Caco-2 (cell line): ENCODE data around the gene PCK2. TPM values are rescaled to one million over a fixed set of nuclear protein-coding genes. Genes with fewer than 3 reads are reported as not detected.

ENCODE experiments used
- BruUV-seq: library from RNA; stranded (reverse); fragments of 400-500 nt; replicated peaks from 2 replicates; lab custom pipeline; 2021; lab: Mats Ljungman, UMichigan
- CTCF ChIA-PET: fragments of 300-600 bp; sonication (Branson Sonifier 250); formaldehyde crosslinking; loops from one replicate; lab custom pipeline; 2022; ENCODE audit warnings: antibody characterized with exemption; lab: Charles Lee
- POLR2A ChIA-PET: fragments of 300-600 bp; sonication (Branson Sonifier 250); formaldehyde crosslinking; loops from one replicate; lab custom pipeline; 2022; ENCODE audit warnings: antibody characterized with exemption; lab: Charles Lee
- DNase-seq, 2 experiments: peaks; one replicate each; pipeline versions ENCODE4 v3.0.0 to v3.0.0-alpha.2; 2020 to 2022
- H3K27me3 ChIP-seq: replicated peaks from 2 replicates; pipeline ENCODE4 v1.6.0; 2011; ENCODE audit warnings: low read length; ENCODE audit not compliant: control insufficient read depth, insufficient read depth
- H3K36me3 ChIP-seq: 2 replicates; pipeline ENCODE4 v1.5.1; 2011; ENCODE audit warnings: low read length; ENCODE audit not compliant: control insufficient read depth, insufficient read depth
- H3K4me1 ChIP-seq: fragments of 250-450 bp; sonication (Bioruptor Pico); 2 replicates; pipeline ENCODE4 v1.5.1; 2020; ENCODE audit warnings: mild to moderate bottlenecking
- H3K4me3 ChIP-seq: 2 replicates; pipeline ENCODE4 v1.5.1; 2011; ENCODE audit warnings: low read depth, mild to moderate bottlenecking, control low read depth, low read length
- H3K9me3 ChIP-seq: fragments of 250-450 bp; sonication (Bioruptor Pico); 2 replicates; pipeline ENCODE4 v1.5.1; 2020; ENCODE audit warnings: mild to moderate bottlenecking, moderate library complexity
- H3K27ac Mint-ChIP-seq: one replicate; pipeline ENCODE4 v1.8.0; 2022; ENCODE audit warnings: mixed read lengths; ENCODE audit not compliant: unreplicated experiment
- H3K27me3 Mint-ChIP-seq: one replicate; pipeline ENCODE4 v1.8.0; 2022; ENCODE audit warnings: mixed read lengths; ENCODE audit not compliant: insufficient read depth, unreplicated experiment
- H3K36me3 Mint-ChIP-seq: one replicate; pipeline ENCODE4 v1.8.0; 2022; ENCODE audit warnings: mild to moderate bottlenecking, mixed read lengths; ENCODE audit not compliant: insufficient read depth, unreplicated experiment
- H3K4me1 Mint-ChIP-seq: one replicate; pipeline ENCODE4 v1.8.0; 2022; ENCODE audit warnings: low read depth, mixed read lengths; ENCODE audit not compliant: unreplicated experiment
- H3K4me3 Mint-ChIP-seq: one replicate; pipeline ENCODE4 v1.8.0; 2022; ENCODE audit warnings: mild to moderate bottlenecking, moderate library complexity, mixed read lengths; ENCODE audit not compliant: unreplicated experiment
- H3K9me3 Mint-ChIP-seq: one replicate; pipeline ENCODE4 v1.8.0; 2022; ENCODE audit warnings: mixed read lengths; ENCODE audit not compliant: unreplicated experiment
- CTCF ChIP-seq, 2 experiments: fragments of 200-600 bp in 1 of 2; IDR thresholded peaks; 1 replicate in 1 of 2; 2 replicates in 1 of 2; pipeline versions ENCODE4 v1.5.1 to v1.8.0; 2011 to 2022; ENCODE audit warnings: antibody characterized with exemption in 1 of 2, control low read depth in 1 of 2, inconsistent platforms in 1 of 2, low read depth in 1 of 2, low read length in 1 of 2, mild to moderate bottlenecking in 1 of 2, moderate library complexity in 1 of 2; ENCODE audit not compliant: insufficient read depth in 1 of 2, severe bottlenecking in 1 of 2, unreplicated experiment in 1 of 2
- intact Hi-C: fragments of 100-400 bp; cut with micrococcal nuclease; formaldehyde crosslinking; loops from one replicate; pipeline ENCODE4 v1.10.0; 2022; ENCODE audit not compliant: unreplicated experiment
- total RNA-seq: library from RNA; stranded (reverse); gene quantifications from 2 replicates; pipeline ENCODE4 v1.2.3, GENCODE V29; 2022

PCK2 gene
- total RNA-seq, 1 experiment from 2014 or later, result 146 TPM

GRCh38 chr14:24098927-24099813 lies 5.1 kb downstream of the PCK2 start:
- H3K4me1 Mint-ChIP-seq, result peaks cover 6% of the 10 kb centered on the region
- no peaks in the 10 kb centered on the region for H3K9me3 Mint-ChIP-seq
- no peaks in the 10 kb centered on the region for H3K9me3 ChIP-seq
- no peak for TF ChIP-seq CTCF (IDR thresholded peaks at IDR 0.05; ENCODE audit: insufficient read depth in 1 of 2, low read depth in 1 of 2, low read length in 1 of 2, severe bottlenecking in 1 of 2, unreplicated experiment in 1 of 2)
- H3K27me3 Mint-ChIP-seq, result no peaks in the 10 kb centered on the region
- DNase-seq, result no peak
- intact Hi-C loops, result no loop called here
- H3K27me3 ChIP-seq, result no peaks in the 10 kb centered on the region
- H3K4me3 Mint-ChIP-seq, result no peak overlapping the region
- no TSS peak for BruUV-seq
- peaks cover 76% of the 10 kb centered on the region for H3K36me3 Mint-ChIP-seq
- peaks cover 3% of the 10 kb centered on the region for H3K36me3 ChIP-seq
- ChIA-PET CTCF (no interaction called here), POLR2A (no interaction called here)
- H3K27ac Mint-ChIP-seq, result no peak overlapping the region
- peaks cover 10% of the 10 kb centered on the region; the same call in 1 of the 2 replicates for H3K4me1 ChIP-seq
- H3K4me3 ChIP-seq, result no peak overlapping the region

GRCh38 chr14:24100197-24100981 lies 6.3 kb downstream of the PCK2 start:
- ChIA-PET CTCF (interaction anchor here (0.5 kb wide), 1 partner anchor 141 kb away, joined by 6 read pairs; no protein-coding TSS in a partner anchor), POLR2A (no interaction called here)

More at GRCh38 chr14:24100197-24100981, 6.3 kb downstream of the PCK2 start:
- H3K36me3 Mint-ChIP-seq, result peaks cover 67% of the 10 kb centered on the region
- H3K27ac Mint-ChIP-seq, result no peak overlapping the region
- no peak overlapping the region for H3K4me3 ChIP-seq
- no peak for TF ChIP-seq CTCF (IDR thresholded peaks at IDR 0.05; ENCODE audit: insufficient read depth in 1 of 2, low read depth in 1 of 2, low read length in 1 of 2, severe bottlenecking in 1 of 2, unreplicated experiment in 1 of 2)
- no peak for DNase-seq
- H3K36me3 ChIP-seq, result peaks cover 3% of the 10 kb centered on the region
- H3K4me1 ChIP-seq, result peaks cover 5% of the 10 kb centered on the region; the same call in 1 of the 2 replicates
- intact Hi-C loops, result no loop called here
- H3K4me1 Mint-ChIP-seq, result peaks cover 3% of the 10 kb centered on the region
- H3K9me3 ChIP-seq, result peaks cover 8% of the 10 kb centered on the region
- no peaks in the 10 kb centered on the region for H3K9me3 Mint-ChIP-seq
- no TSS peak for BruUV-seq
- H3K27me3 Mint-ChIP-seq, result no peaks in the 10 kb centered on the region
- H3K4me3 Mint-ChIP-seq, result no peak overlapping the region
- no peaks in the 10 kb centered on the region for H3K27me3 ChIP-seq
